ENCODE measurements around the gene IRAG1.

DNA sequence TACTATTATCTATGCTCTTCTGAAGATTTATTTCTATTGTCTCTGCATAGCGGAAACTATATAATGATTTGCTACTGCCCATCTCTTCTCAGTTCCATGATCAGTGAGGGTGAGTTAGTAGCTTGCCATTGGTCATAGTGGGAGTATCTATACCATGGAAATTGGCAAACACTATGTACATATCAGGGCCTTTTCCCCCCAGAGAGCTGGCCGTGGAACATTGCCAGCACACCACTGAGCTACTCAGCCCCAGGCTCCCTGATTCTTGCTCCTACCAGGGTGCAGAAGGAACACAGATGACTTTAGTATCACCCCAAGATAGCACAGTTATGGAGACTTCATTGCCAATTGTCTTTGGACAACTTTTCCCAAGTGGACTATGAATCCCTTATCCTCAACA is 33.2 kb downstream of the IRAG1 start:
- TF ChIP-seq, protein P1, sequence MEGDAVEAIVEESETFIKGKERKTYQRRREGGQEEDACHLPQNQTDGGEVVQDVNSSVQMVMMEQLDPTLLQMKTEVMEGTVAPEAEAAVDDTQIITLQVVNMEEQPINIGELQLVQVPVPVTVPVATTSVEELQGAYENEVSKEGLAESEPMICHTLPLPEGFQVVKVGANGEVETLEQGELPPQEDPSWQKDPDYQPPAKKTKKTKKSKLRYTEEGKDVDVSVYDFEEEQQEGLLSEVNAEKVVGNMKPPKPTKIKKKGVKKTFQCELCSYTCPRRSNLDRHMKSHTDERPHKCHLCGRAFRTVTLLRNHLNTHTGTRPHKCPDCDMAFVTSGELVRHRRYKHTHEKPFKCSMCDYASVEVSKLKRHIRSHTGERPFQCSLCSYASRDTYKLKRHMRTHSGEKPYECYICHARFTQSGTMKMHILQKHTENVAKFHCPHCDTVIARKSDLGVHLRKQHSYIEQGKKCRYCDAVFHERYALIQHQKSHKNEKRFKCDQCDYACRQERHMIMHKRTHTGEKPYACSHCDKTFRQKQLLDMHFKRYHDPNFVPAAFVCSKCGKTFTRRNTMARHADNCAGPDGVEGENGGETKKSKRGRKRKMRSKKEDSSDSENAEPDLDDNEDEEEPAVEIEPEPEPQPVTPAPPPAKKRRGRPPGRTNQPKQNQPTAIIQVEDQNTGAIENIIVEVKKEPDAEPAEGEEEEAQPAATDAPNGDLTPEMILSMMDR (IDR thresholded peaks at IDR 0.05): no peak
- no peak for TF ChIP-seq POLR2A (IDR thresholded peaks at IDR 0.05)

All from uterus (tissue), 2 donors.